NCI-H2171 treated with DMSO at 0.1 percent for 48 hours (cell line): ENCODE data around the gene CYGB.
A peak's percentile ranks its signal among the peaks of the same experiment; 100 is the strongest.
"Not testable (repeated sequence)": the region's sequence is repeated elsewhere in the genome, so short reads cannot be mapped to it uniquely, and the experiment has no call there.

ENCODE experiments used
- DNase-seq: peaks from one replicate; lab custom pipeline; 2025; lab: John Stamatoyannopoulos, UW

Gene CYGB

GRCh38 chr17:76538281-76538931 lies 897 bp upstream of the CYGB start:
- no peak for DNase-seq

DNA sequence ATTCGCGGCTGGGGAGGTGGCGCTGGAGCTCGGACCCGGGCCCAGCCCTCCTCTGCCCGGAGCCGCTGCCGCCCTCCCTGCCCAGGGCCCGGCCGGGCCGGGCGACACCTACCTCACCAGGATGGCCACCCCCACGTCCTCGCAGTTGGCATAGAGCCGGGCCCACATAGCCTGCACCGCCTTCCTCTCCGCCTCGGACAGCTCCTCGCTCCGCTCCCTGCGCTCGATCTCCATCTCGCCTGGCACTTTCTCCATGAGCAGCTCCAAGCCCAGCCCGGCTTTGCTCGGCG lies 276 bp downstream of the CYGB start:
- no peak for DNase-seq

- DNase-seq: no peak
Observed at GRCh38 chr17:76536511-76537287, 810 bp downstream of the CYGB start.

DNA sequence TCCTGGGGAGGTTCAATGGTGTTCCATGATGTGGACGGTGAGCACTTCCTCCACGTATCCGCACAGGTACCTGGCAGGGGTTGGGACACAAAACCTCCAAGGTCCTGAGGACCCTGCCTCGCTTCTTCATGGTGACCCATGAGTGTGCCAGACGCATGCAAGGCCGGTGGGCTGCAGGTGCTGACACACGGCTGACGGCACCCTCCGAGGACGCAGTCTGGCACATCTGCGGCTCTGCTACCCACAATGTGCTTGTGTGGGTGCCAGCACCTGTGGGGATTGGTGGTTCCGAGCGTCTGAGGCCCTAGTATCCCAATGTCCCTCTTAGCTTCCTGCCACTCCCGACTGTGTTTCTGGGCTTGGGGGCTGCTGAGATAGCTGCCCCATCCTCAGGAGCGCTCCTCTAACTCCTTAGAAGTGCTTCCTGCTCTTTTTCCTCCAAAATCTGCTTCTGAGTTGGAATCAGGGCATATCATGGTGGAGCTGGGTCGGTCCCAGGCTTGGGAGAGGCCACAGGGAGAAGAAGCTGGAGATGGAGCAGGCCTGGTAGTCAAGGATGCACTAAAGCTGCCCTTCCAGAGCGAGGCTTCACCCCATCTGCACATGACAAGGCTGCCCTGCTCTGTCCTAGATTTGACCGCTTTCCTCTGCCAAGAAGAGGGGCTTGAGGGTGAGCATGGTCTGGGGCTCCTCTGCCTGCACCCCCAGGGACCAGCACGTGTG lies 1.6 kb downstream of the CYGB start:
- DNase-seq: no peak

- peak; percentile 66 for DNase-seq
Observed at GRCh38 chr17:76534831-76535732, 2.4 kb downstream of the CYGB start.

DNA sequence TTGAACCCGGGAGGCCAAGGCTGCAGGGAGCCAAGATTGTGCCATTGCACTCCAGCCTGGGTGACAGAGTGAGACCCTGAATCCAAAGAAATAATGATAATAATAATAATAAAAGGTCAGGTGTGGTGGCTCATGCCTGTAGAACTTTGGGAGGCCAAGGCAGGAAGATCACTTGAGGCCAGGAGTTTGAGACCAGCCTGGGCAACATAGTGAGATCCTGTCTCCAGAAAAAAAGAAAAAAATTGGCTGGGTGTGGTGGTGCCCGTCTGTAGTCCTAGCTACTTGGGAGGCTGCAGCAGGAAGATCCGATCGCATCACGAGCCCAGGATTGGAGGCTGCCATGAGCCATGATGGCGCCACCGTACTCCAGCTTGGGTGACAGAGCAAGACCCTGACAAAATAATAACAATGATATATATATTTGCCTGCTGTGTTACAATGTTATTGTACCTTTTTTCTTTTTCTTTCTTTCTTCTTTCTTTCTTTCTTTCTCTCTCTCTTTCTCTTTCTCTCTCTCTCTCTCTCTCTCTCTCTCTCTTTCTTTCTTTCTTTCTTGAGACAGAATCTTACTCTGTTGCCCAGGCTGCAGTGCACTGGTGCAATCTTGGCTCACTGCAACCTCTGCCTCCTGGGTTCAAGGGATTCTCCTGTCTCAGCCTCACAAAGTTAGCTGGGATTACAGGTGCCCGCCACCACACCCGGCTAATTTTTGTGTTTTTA lies 3.7 kb downstream of the CYGB start:
- DNase-seq: not testable (repeated sequence)

DNA sequence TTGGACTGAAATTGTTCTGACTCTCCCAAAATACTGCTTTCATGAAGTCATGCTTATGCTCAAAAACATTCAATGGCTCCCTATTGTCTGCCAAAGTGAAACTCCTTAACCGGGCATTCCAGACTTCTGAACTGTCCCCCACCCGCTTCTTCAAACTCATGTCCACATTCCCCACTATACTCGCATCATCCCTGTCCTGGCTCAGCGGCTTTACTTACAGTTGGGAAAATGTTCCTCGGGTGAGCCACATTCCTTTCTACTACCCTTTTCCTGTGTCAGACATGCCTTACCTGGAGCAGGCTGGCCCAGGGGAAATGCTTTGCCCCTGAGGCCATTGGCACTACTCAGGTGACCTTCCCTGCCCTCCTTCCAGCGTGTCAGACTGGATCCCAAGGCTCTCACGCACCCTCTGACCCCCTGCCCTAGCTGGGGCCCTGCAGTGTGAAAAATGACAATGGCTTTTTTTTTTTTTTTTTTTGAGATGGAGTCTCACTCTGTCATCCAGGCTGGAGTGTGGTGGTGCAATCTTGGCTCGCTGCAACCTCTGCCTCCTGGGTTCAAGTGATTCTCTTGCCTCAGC lies 5.3 kb downstream of the CYGB start:
- DNase-seq: no peak

DNA sequence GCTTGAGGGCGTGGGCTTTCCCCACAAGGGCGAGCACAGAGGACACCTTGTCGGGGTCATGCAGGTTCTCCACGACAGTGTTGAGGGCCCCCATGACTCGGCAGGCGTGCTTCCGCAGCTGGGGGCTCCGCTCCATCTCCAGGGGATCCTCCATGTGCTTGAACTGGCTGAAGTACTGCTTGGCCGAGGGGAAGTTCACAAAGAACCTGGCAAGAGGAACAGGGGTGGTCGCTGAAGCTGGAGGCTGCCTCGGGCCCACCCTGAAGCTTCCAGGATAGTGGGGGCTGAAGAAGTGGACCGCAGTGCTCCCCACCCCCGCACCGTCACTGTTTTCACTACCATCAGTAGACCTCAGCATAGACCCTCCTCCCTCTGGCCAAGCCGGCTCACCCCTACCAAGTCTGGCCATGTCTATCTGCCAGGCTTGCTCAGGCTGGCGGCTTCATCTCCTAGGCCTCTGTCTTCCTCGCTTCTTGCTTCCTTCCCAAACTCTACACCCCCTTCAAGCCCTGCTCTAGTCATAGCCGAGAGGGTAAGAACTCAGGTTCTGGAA lies 5.9 kb downstream of the CYGB start:
- no peak for DNase-seq

GRCh38 chr17:76530811-76531485 lies 6.6 kb downstream of the CYGB start:
- no peak for DNase-seq

DNA sequence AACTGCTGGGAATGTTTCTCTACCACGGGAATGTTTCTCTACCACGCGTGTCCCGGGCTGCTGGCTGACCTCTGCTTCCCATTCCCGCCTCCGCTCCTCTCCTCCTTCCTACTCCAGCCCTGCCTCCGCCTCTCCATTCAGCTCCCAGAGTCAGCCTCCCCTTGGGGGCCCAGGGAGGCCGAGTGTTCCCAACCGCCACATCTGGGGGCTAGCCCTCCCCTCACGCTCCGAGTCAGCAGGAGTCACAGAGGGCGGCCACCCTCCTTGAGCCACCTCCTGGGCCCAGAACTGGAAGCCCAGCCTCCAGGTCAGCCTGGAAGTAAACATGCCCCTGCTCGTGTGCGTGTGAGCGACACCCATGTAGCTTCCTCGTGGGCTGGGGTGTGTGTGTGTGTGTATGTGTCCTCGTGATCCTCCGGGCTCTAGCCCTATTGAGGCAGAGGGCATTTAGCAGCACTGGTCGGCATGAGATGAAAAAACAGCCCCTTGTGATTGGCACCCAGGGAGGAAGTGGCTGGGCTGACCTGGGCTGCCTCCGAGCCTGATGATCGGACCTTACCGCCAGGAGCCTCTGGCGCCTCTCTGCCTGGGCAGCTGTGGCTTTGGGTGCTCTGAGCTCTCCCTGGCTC lies 7.3 kb downstream of the CYGB start:
- no peak for DNase-seq

- peak; percentile 33 for DNase-seq
Observed at GRCh38 chr17:76529224-76530094, 8.1 kb downstream of the CYGB start.

- DNase-seq: no peak
Observed at GRCh38 chr17:76528528-76529223, 8.8 kb downstream of the CYGB start.

- DNase-seq: no peak
Observed at GRCh38 chr17:76528156-76528527, 9.4 kb downstream of the CYGB start.

GRCh38 chr17:76527430-76528111 lies 9.9 kb downstream of the CYGB start:
- DNase-seq: no peak

DNA sequence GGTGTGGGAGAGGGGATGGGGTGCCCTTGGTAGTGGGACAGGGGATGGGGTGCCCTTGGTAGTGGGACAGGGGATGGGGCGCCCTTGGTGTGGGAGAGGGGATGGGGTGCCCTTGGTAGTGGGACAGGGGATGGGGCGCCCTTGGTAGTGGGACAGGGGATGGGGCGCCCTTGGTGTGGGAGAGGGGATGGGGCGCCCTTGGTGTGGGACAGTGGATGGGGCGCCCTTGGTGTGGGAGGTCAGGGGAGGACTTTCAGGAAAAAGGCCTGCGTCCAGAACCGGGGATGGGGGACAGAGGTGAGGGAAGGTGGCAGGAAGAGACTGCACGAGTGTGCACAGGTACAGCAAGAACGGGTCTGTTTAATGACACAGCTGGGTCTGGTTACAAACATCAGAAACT lies 10.5 kb downstream of the CYGB start:
- DNase-seq: not testable (repeated sequence)

DNA sequence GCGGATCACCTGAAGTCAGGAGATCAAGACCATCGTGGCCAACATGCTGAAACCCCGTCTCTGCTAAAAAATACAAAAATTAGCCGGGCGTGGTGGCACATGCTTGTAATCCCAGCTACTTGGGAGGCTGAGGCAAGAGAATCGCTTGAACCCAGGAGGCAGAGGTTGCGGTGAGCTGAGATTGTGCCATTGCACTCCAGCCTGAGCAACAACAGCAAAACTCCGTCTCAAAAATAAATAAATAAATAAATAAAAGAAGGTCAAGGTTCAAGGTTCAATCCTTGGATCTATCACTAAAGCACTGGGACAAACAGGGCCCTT lies 12.0 kb downstream of the CYGB start:
- not testable (repeated sequence) for DNase-seq

DNA sequence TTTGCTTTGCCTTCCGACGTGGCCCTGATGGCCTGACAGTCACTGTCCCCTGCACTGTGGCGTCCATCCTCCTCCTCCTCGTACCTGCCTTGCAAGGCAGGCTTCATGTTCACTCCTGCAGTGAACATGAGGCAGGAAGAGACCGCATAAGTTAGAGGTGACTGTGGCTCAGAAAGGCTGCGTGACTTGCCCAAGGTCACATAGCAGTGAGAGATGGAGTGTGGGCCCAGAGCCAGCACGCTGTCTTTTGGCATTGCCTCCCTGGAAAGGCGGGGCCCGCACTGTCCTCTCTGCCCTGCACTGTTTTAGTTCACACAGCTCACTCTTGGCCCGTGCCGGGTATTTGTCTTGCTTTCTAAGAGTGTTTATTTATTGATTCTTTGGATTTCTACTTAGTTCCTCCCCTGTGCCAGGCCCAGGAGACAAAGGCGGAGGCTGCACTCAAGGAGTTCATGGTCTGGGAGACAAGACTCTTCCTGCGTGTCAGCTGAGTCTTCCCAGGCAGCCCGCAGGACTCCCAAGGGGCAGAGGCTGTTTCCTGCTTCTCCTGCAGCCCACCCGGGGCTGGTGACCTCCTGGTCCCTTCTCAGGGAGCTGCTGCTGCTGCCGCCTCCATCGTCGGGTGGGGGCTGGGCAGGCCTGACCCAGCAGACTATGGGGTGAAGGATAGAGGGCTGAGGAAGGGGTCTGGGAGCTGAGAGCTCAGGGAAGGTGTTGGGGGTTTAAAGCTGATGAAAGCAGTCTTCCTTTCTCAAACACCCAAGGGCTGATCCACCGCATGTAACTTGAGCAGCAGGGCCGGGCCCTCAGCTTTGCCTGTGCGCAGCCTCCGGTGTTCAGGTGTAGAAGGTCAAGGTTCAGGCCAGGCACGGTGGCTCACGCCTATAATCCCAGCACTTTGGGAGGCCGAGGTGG lies 12.7 kb downstream of the CYGB start:
- no peak for DNase-seq
